GM06990 (cell line): ENCODE data around the gene MKRN2.

Experiments used
- DNase-seq: peaks from one replicate; pipeline ENCODE4 v3.0.0-alpha.2; 2011; ENCODE audit not compliant: insufficient read length; ENCODE audit errors: extremely low read depth
- H3K27me3 ChIP-seq: replicated peaks from 2 replicates; pipeline ENCODE4 v1.6.0; 2011; ENCODE audit warnings: low read length; ENCODE audit not compliant: control insufficient read depth, insufficient read depth
- H3K36me3 ChIP-seq: 2 replicates; pipeline ENCODE4 v1.5.1; 2011; ENCODE audit warnings: low read length; ENCODE audit not compliant: control insufficient read depth, insufficient read depth
- H3K4me3 ChIP-seq: replicated peaks from 2 replicates; pipeline ENCODE4 v1.5.1; 2011; ENCODE audit warnings: low read depth, mild to moderate bottlenecking, control low read depth, low read length
- TF ChIP-seq, protein P1 (sequence below): IDR thresholded peaks from 2 replicates; pipeline ENCODE4 v1.5.1; 2011; ENCODE audit warnings: low read length, control low read depth, mild to moderate bottlenecking, inconsistent platforms; ENCODE audit not compliant: insufficient read depth, poor library complexity, severe bottlenecking

MKRN2 gene

DNA sequence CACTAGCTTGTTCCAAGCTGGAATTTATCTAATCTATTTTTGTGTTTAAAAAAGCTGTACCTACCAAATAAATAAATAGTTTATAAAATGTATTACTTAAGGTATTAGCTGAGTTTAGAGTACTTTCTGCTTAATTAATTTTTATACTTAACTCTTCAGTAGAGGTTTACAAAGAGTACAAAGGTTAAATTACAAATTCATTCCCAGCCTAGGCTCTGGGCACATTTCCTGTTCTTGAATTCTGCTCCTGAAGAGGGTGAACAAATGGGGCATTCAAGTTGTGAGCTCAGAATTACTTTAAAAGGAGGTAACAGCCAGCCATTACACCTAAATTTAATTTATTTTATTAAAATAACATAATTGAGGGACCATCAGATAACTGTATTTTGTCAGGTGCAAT, 26.4 kb downstream of the MKRN2 start:
- TF ChIP-seq, protein P1, sequence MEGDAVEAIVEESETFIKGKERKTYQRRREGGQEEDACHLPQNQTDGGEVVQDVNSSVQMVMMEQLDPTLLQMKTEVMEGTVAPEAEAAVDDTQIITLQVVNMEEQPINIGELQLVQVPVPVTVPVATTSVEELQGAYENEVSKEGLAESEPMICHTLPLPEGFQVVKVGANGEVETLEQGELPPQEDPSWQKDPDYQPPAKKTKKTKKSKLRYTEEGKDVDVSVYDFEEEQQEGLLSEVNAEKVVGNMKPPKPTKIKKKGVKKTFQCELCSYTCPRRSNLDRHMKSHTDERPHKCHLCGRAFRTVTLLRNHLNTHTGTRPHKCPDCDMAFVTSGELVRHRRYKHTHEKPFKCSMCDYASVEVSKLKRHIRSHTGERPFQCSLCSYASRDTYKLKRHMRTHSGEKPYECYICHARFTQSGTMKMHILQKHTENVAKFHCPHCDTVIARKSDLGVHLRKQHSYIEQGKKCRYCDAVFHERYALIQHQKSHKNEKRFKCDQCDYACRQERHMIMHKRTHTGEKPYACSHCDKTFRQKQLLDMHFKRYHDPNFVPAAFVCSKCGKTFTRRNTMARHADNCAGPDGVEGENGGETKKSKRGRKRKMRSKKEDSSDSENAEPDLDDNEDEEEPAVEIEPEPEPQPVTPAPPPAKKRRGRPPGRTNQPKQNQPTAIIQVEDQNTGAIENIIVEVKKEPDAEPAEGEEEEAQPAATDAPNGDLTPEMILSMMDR, result no peak
- peaks cover 41% of the 10 kb centered on the region for H3K36me3 ChIP-seq
- H3K4me3 ChIP-seq, result no peak overlapping the region
- no peak for DNase-seq
- no peaks in the 10 kb centered on the region for H3K27me3 ChIP-seq

DNA sequence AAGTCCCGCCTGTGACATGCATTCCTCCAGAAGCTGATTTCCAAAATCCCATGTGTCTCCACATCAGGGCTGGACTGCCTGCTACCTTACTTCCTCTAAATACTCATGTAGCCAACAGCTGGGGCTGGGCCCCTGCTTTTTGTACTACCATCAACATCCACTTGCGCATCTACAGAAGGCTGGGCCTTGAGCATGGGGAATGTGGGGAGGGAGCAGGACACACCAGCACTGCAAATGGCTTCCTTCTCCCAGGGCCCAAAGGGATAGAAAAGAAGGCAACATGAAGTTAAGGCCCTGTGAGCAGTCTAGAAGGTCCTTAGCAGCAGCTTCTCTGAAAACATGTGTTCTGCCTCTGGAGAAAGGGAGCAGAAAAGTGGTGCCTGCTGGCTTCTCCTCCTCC, 27.2 kb downstream of the MKRN2 start:
- Histone ChIP-seq H3K4me3 (no peak overlapping the region), H3K27me3 (no peaks in the 10 kb centered on the region), H3K36me3 (peaks cover 45% of the 10 kb centered on the region)
- DNase-seq, result no peak
- TF ChIP-seq, protein P1, result no peak

DNA sequence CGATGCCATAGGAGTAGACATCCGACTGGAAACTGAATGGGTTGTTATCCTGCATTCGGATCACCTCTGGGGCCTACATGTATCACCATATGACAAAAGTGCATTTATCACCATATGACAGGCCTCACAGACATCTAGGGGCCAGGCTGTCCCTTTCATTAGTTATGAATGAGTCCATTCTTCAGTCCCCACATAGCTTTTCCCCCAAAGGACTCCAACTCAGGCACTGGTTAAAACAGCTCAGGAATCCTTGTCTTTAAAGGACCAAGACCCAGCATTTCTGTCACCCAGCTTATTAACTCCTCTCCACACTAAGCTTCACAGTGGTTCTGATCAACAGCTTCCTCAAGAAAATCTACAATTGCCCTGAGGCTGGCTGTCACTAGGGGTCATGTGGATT, 28.3 kb downstream of the MKRN2 start:
- TF ChIP-seq, protein P1, result no peak
- H3K4me3 ChIP-seq, result no peak overlapping the region
- DNase-seq, result no peak

DNA sequence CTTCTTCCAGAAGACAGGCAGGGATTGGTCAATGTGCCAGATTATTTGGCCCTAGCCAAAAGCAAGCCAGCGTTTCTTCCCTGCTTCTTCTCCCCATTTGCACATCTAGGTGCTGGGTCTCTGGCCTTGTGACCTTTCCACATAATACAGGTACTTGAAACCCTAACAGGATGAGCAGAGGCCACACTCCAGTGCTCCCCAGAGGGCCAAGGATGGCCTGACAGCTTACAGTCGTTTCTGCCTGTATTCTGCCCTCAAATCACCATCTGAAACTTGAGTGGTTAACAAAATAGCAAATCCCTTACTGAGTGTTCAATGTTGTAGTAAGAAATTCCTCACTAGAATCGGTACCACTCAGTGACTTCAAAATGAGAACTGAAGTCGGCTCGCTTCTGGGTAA, 29.1 kb downstream of the MKRN2 start:
- H3K4me3 ChIP-seq, result no peak overlapping the region
- peak; percentile 20 for DNase-seq
- no peaks in the 10 kb centered on the region for H3K27me3 ChIP-seq
- TF ChIP-seq, protein P1, result no peak
- peaks cover 46% of the 10 kb centered on the region for H3K36me3 ChIP-seq

More for the DNA sequence above, 28.3 kb downstream of the MKRN2 start:
- Histone ChIP-seq H3K36me3 (peaks cover 41% of the 10 kb centered on the region), H3K27me3 (no peaks in the 10 kb centered on the region)

DNA sequence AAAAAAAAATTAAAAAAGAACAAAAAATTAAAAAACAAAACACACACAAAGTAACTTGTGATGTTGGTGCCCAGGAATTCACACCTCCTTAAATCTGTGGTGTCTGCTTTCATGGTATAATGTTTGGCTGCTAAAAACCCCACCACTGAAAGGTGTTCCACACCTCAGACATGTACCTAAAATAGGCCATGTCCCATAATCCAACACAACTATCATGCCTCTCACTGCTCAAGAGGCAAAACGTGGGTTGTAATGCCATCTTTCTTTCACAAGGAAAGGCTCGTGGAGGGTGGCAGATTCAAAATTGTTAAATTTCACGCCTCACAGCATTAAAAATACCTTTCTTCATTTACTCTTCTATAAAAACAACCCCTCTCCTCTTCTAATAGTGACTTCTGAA, 29.5 kb downstream of the MKRN2 start:
- Histone ChIP-seq H3K4me3 (no peak overlapping the region), H3K27me3 (no peaks in the 10 kb centered on the region), H3K36me3 (peaks cover 46% of the 10 kb centered on the region)
- TF ChIP-seq, protein P1, result no peak
- DNase-seq, result no peak
